ENCODE results near the gene BCOR.
A peak's percentile ranks its signal among the peaks of the same experiment; 100 is the strongest.

BCOR gene

GRCh38 chrX:40007756-40008705 lies 89.7 kb downstream of the BCOR start:
- peaks cover 11% of the 10 kb centered on the region for H3K36me3 Mint-ChIP-seq
- H3K4me1 Mint-ChIP-seq = peaks cover 43% of the 10 kb centered on the region
- no peak overlapping the region for H3K27ac Mint-ChIP-seq
- DNase-seq (ENCODE audit: low spot score in 2 of 2) (no peak), ATAC-seq (no peak)
- H3K9me3 Mint-ChIP-seq = no peaks in the 10 kb centered on the region
- H3K4me3 Mint-ChIP-seq = peak overlapping the region; percentile 69

- Mint-ChIP-seq H3K27ac (no peak overlapping the region), H3K36me3 (peaks cover 5% of the 10 kb centered on the region), H3K4me3 (peak overlapping the region; percentile 72), H3K4me1 (peaks cover 37% of the 10 kb centered on the region), H3K9me3 (no peaks in the 10 kb centered on the region)
- DNase-seq (ENCODE audit: low spot score in 2 of 2) = no peak
- no peak for ATAC-seq
These were observed 90.5 kb downstream of the BCOR start for GRCh38 chrX:40007131-40007755.

GRCh38 chrX:40006106-40007017 lies 91.4 kb downstream of the BCOR start:
- peak; percentile 82 for ATAC-seq
- Mint-ChIP-seq H3K27ac (no peak overlapping the region), H3K36me3 (peaks cover 5% of the 10 kb centered on the region), H3K9me3 (no peaks in the 10 kb centered on the region), H3K4me3 (peak overlapping the region; percentile 72), H3K4me1 (peaks cover 37% of the 10 kb centered on the region)
- peak; percentile 31 to 56 for DNase-seq (ENCODE audit: low spot score in 2 of 2)

- no peak overlapping the region for H3K27ac Mint-ChIP-seq
- peaks cover 5% of the 10 kb centered on the region for H3K36me3 Mint-ChIP-seq
- peaks cover 30% of the 10 kb centered on the region for H3K4me1 Mint-ChIP-seq
- no peak for DNase-seq (ENCODE audit: low spot score in 2 of 2)
- H3K9me3 Mint-ChIP-seq = no peaks in the 10 kb centered on the region
- H3K4me3 Mint-ChIP-seq = peak overlapping the region; percentile 72
- peak; percentile 25 for ATAC-seq
These were observed 92.3 kb downstream of the BCOR start for GRCh38 chrX:40005292-40006011.

- peaks cover 25% of the 10 kb centered on the region for H3K4me1 Mint-ChIP-seq
- ATAC-seq = no peak
- H3K4me3 Mint-ChIP-seq = peak overlapping the region; percentile 72
- H3K27ac Mint-ChIP-seq = no peak overlapping the region
- no peaks in the 10 kb centered on the region for H3K9me3 Mint-ChIP-seq
- H3K36me3 Mint-ChIP-seq = peaks cover 3% of the 10 kb centered on the region
- DNase-seq (ENCODE audit: low spot score in 2 of 2) = no peak
These were observed 92.9 kb downstream of the BCOR start for GRCh38 chrX:40004921-40005291.

DNA sequence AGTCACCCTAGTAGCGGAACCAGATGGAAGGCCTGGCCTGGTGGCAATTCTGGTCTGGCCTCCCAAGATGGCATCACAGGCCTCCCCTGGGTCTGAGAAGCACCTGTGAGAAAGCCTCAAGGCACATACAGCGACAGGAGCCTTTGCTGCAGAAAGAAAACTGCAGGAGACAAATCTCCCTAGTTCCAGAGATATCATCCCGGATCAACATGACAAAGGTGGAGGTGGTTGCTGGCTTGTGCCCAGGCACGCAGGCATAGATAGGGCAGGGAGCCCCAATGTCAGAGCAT lies 93.6 kb downstream of the BCOR start:
- H3K27ac Mint-ChIP-seq = no peak overlapping the region
- no peaks in the 10 kb centered on the region for H3K36me3 Mint-ChIP-seq
- ATAC-seq = no peak
- peaks cover 22% of the 10 kb centered on the region for H3K4me1 Mint-ChIP-seq
- no peak overlapping the region for H3K4me3 Mint-ChIP-seq
- DNase-seq (ENCODE audit: low spot score in 2 of 2) = no peak
- no peaks in the 10 kb centered on the region for H3K9me3 Mint-ChIP-seq

GRCh38 chrX:40003428-40004245 lies 94.1 kb downstream of the BCOR start:
- no peaks in the 10 kb centered on the region for H3K9me3 Mint-ChIP-seq
- no peaks in the 10 kb centered on the region for H3K36me3 Mint-ChIP-seq
- no peak for ATAC-seq
- H3K4me3 Mint-ChIP-seq = no peak overlapping the region
- H3K27ac Mint-ChIP-seq = no peak overlapping the region
- no peak for DNase-seq (ENCODE audit: low spot score in 2 of 2)
- H3K4me1 Mint-ChIP-seq = peaks cover 22% of the 10 kb centered on the region

GRCh38 chrX:40003071-40003427 lies 94.7 kb downstream of the BCOR start:
- Mint-ChIP-seq H3K4me3 (no peak overlapping the region), H3K4me1 (peaks cover 22% of the 10 kb centered on the region), H3K27ac (no peak overlapping the region), H3K36me3 (no peaks in the 10 kb centered on the region), H3K9me3 (no peaks in the 10 kb centered on the region)
- ATAC-seq (no peak), DNase-seq (ENCODE audit: low spot score in 2 of 2) (no peak)
